RWPE2 (cell line): Measurements from ENCODE around the gene PIK3R5.
"Not testable (repeated sequence)": the region's sequence is repeated elsewhere in the genome, so short reads cannot be mapped to it uniquely, and the experiment has no call there.

Experiments
- ATAC-seq: fragments of 200-7000 bp; cut with Tn5 transposase; 3 replicates; pipeline ENCODE4 v1.9.1; 2021; ENCODE audit warnings: low read depth
- DNase-seq: peaks from one replicate; pipeline ENCODE4 v3.0.0-alpha.2; 2020; ENCODE audit warnings: low spot score
- H3K27ac ChIP-seq: fragments of 450-650 bp; 2 replicates; pipeline ENCODE4 v1.5.1; 2017; ENCODE audit warnings: mild to moderate bottlenecking; ENCODE audit not compliant: poor library complexity, severe bottlenecking
- H3K27me3 ChIP-seq: fragments of 250-450 bp; sonication (Bioruptor Pico); 2 replicates; pipeline ENCODE4 v1.5.1; 2021; ENCODE audit warnings: mild to moderate bottlenecking, moderate library complexity; ENCODE audit not compliant: insufficient read depth, poor library complexity, severe bottlenecking
- H3K36me3 ChIP-seq: fragments of 250-450 bp; sonication (Bioruptor Pico); 2 replicates; pipeline ENCODE4 v1.5.1; 2020; ENCODE audit warnings: low read depth, mild to moderate bottlenecking, moderate library complexity
- H3K4me1 ChIP-seq: fragments of 250-450 bp; sonication (Bioruptor Pico); 2 replicates; pipeline ENCODE4 v1.5.1; 2021; ENCODE audit warnings: mild to moderate bottlenecking, moderate library complexity; ENCODE audit not compliant: insufficient read depth, poor library complexity, severe bottlenecking
- H3K4me3 ChIP-seq: fragments of 250-450 bp; sonication (Bioruptor Pico); 2 replicates; pipeline ENCODE4 v1.5.1; 2021; ENCODE audit warnings: mild to moderate bottlenecking, moderate library complexity; ENCODE audit not compliant: severe bottlenecking
- H3K9me3 ChIP-seq: fragments of 250-450 bp; sonication (Bioruptor Pico); 2 replicates; pipeline ENCODE4 v1.5.1; 2021; ENCODE audit warnings: mild to moderate bottlenecking, moderate library complexity; ENCODE audit not compliant: severe bottlenecking
- CTCF ChIP-seq: fragments of 450-650 bp; IDR thresholded peaks from one replicate; pipeline ENCODE4 v1.5.1; 2017; ENCODE audit warnings: mild to moderate bottlenecking, moderate library complexity; ENCODE audit not compliant: poor library complexity, severe bottlenecking

Gene PIK3R5

GRCh38 chr17:8997994-8998628 is 32.6 kb upstream of the PIK3R5 start:
- TF ChIP-seq CTCF = peak; percentile 97
- no peaks in the 10 kb centered on the region for H3K9me3 ChIP-seq
- H3K4me3 ChIP-seq = no peak overlapping the region
- H3K4me1 ChIP-seq = no peaks in the 10 kb centered on the region
- no peak overlapping the region for H3K27ac ChIP-seq
- peaks cover 9% of the 10 kb centered on the region for H3K27me3 ChIP-seq
- DNase-seq (no peak), ATAC-seq (peak; percentile 72)
- no peaks in the 10 kb centered on the region for H3K36me3 ChIP-seq

GRCh38 chr17:8995711-8996110 is 30.2 kb upstream of the PIK3R5 start:
- Histone ChIP-seq H3K4me1 (no peaks in the 10 kb centered on the region), H3K27ac (no peak overlapping the region), H3K4me3 (no peak overlapping the region), H3K27me3 (no peaks in the 10 kb centered on the region), H3K9me3 (no peaks in the 10 kb centered on the region), H3K36me3 (no peaks in the 10 kb centered on the region)
- TF ChIP-seq CTCF = no peak
- no peak for DNase-seq
- no peak for ATAC-seq

- H3K27ac ChIP-seq = no peak overlapping the region
- TF ChIP-seq CTCF = peak; percentile 72
- ATAC-seq (peak; percentile 65; the same call in 2 of the 3 replicates), DNase-seq (no peak)
- no peaks in the 10 kb centered on the region for H3K36me3 ChIP-seq
- H3K4me1 ChIP-seq = no peaks in the 10 kb centered on the region
- H3K9me3 ChIP-seq = no peaks in the 10 kb centered on the region
- no peak overlapping the region for H3K4me3 ChIP-seq
- no peaks in the 10 kb centered on the region for H3K27me3 ChIP-seq
These were observed 28.8 kb upstream of the PIK3R5 start for GRCh38 chr17:8994319-8994718.

GRCh38 chr17:8991514-8992285 is 26.2 kb upstream of the PIK3R5 start:
- no peaks in the 10 kb centered on the region for H3K4me1 ChIP-seq
- no peaks in the 10 kb centered on the region for H3K36me3 ChIP-seq
- 0 out of 3 replicates have a peak, but pooled peaks have one; percentile 51 for ATAC-seq
- no peak overlapping the region for H3K4me3 ChIP-seq
- no peak for DNase-seq
- no peaks in the 10 kb centered on the region for H3K9me3 ChIP-seq
- no peaks in the 10 kb centered on the region for H3K27me3 ChIP-seq
- peak; percentile 68 for TF ChIP-seq CTCF
- H3K27ac ChIP-seq = no peak overlapping the region

GRCh38 chr17:8988263-8988935 is 22.9 kb upstream of the PIK3R5 start:
- not testable (repeated sequence) for ATAC-seq, H3K4me1 ChIP-seq, H3K4me3 ChIP-seq, H3K9me3 ChIP-seq, H3K27ac ChIP-seq, H3K27me3 ChIP-seq, DNase-seq, H3K36me3 ChIP-seq
